ENCODE results near the gene MACROD2.

- no peak for TF ChIP-seq CTCF (IDR thresholded peaks at IDR 0.05)
- TF ChIP-seq POLR2A (IDR thresholded peaks at IDR 0.05) = no peak
Measured at GRCh38 chr20:15986690-15987089, 1991.4 kb downstream of the MACROD2 start.

All from tibial nerve (tissue), 3 donors.